GM18870 (cell line): ENCODE results near the gene PRAC1.

ENCODE experiments used
- ATAC-seq: cut with Tn5 transposase; IDR thresholded peaks from one replicate; pipeline ENCODE4 v1.9.1; 2021; ENCODE audit warnings: moderate library complexity; ENCODE audit not compliant: unreplicated experiment

Gene PRAC1

GRCh38 chr17:48747445-48748363, 25.4 kb upstream of the PRAC1 start:
- ATAC-seq = no peak

DNA sequence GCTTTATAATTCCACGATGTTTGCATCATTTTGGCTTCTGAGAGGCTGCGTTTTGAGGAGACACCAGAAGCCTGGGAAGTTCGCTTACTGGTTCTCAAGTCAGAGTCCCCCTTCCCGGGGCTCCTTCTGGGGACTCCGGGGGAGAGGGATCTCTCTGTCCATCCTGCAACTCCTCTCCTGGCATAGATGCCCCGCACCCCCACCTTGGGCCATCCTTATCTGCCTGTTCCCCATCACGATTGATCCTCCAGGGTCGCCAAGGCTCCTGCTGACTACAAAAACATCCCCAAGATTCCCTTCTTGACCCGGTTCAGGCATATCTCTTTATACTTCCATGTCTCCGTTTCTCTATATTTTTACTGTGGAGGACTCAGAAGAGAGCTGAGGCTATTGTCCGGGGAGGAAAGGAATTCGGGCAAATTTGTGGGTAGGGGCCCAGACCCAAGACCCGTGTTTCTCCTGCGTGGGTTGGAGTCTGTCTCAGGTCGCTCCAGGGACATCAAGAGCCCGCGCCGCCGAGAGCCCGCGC, 24.7 kb upstream of the PRAC1 start:
- no peak for ATAC-seq

DNA sequence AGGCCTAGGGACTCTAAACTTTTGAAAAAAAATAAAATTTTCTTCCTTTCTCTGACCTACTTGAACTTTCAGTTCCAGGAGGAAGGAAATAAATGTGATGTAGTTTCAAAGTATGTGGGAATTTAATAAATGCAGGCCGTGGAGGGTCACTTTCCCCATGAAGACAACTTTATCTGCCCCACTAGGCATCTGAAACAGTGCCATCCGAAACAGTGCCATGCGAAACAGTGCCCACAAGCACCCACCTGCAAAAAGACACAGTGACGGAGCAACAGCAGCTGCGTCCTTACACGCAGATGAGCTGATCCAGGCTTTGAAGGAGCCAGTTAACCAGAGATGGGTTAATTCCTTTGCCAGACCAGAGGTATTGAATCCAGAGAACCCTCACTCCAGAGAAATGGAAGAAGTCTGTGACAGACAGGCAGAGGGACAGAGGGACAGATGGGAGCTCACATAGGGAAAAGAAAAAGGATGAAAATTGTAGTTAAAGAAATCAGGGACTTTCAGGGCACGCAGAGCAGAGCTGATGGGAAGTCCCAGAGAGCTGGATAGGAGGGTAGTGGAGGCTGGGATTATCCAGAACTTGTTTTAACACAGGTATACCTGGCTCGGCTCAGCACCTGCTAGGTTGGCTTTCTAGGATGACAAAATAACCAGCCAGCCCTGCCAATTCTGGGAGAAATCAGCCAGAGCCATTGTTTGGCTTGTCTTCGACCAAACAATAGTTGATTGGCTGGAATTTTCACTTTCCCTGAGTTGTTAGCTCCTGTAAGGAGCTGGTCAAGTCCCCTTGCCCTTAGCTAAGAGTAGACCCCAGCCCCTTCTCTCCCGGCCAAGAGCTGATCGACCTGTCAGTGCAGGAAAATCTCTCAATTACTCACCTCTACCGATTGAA, 23.3 kb upstream of the PRAC1 start:
- ATAC-seq = no peak

- no peak for ATAC-seq
These were observed 18.2 kb upstream of the PRAC1 start for GRCh38 chr17:48740537-48740936.

- ATAC-seq = no peak
These were observed 16.6 kb upstream of the PRAC1 start for GRCh38 chr17:48738803-48739526.

DNA sequence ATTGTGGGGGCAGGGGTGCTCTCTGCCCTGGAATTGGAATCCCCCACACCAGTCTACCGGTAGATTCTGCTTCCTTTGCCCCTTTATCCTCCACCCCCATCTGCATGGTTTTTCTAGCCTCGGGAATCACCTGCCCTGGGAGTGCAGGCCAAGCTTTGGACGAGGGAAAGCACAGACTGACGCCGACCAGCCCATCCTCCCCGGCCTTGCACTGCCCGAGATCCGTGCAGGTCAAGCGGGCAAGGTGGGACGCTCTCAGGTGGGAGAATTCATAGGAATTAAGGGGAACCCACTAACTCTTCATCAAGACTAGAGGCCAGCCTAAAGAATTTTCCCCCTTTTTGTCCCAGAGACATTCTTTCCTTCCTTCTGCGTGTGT, 16.1 kb upstream of the PRAC1 start:
- no peak for ATAC-seq

GRCh38 chr17:48737330-48738043, 15.2 kb upstream of the PRAC1 start:
- no peak for ATAC-seq

DNA sequence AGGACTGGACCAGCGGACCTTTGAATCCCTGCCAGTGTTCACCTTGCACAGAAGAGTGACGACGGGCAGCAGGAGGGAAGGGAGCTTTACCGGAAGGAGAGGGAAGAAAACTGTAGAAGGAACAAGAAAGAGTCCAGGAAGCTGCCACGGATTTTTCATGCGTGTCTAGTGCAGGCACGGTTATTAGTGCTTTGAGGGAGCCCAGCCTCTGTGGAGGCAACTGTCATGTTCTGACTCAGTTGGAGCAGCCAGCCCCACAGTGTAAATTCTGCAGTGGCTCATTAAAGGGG, 12.7 kb upstream of the PRAC1 start:
- no peak for ATAC-seq

- no peak for ATAC-seq
These were observed 12.2 kb upstream of the PRAC1 start for GRCh38 chr17:48734333-48735061.

DNA sequence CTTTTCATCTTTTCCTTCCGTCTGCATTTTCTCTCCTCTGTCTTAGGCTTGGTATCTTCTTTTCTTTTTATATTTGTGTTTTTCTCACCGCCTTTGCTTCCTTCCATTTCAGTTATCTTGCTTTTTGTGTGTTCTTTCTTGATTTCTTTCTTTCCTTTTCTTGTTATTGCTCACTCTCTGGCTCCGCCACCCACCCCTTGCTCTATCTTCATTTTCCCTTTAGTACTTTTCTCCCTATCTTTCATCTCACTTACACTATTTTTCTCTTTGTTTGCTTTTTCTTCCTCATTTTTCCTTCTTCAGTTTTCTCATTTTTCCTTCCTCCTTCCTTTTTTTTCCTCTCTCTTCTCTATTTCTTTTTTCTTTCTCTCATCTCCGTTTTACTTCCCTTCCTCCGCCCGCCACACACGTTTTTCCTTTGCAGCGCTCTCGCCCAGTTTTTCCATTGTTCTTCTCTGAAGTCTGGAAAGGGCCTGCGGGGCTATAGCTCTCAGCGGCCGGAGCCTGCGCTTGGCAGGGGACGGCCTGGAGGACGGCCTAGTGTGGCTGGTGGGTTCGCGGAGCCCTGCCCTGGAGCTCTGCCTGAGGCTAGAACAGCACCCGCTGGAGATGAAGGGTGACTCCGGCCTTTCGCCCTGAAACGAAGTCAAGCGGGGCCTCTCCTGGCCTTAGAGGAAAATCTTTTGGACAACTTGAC, 11.5 kb upstream of the PRAC1 start:
- no peak for ATAC-seq

GRCh38 chr17:48732688-48733629, 10.6 kb upstream of the PRAC1 start:
- no peak for ATAC-seq

DNA sequence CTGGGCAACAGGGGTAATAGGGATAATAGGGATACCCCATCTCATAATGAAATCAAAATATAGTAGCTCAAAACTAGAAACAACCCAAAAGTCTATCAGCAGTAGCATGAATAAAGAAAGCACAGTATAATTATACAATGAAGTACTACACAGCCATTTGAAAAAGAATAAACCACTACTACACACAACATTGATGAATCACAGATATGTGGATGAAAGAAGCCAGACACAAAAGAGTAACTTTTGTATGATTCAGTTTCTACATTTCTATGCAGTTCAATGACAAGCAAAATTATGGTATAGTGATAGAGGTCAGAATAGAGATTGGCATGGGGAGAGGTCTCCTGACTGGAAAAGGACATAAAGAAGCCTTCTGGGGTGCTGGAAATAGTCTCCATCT, 9.0 kb upstream of the PRAC1 start:
- ATAC-seq = no peak

- ATAC-seq = no peak
These were observed 7.9 kb upstream of the PRAC1 start for GRCh38 chr17:48730240-48730550.

- no peak for ATAC-seq
These were observed 7.3 kb upstream of the PRAC1 start for GRCh38 chr17:48729335-48730239.

GRCh38 chr17:48728232-48729231, 6.2 kb upstream of the PRAC1 start, which contains the start of gene HOXB13:
Gene HOXB13, minus strand, starts transcription at chr17:48728750. Its CDS starts 157 bp downstream, at chr17:48728593.
- no peak for ATAC-seq
